COLO668 (cell line): ENCODE measurements around the gene TUBGCP5.
"Not testable (repeated sequence)": the region's sequence is repeated elsewhere in the genome, so short reads cannot be mapped to it uniquely, and the experiment has no call there.

Experiments used
- DNase-seq: peaks from one replicate; lab custom pipeline; 2025; ENCODE audit not compliant: unreplicated experiment; lab: John Stamatoyannopoulos, UW

TUBGCP5 gene

DNA sequence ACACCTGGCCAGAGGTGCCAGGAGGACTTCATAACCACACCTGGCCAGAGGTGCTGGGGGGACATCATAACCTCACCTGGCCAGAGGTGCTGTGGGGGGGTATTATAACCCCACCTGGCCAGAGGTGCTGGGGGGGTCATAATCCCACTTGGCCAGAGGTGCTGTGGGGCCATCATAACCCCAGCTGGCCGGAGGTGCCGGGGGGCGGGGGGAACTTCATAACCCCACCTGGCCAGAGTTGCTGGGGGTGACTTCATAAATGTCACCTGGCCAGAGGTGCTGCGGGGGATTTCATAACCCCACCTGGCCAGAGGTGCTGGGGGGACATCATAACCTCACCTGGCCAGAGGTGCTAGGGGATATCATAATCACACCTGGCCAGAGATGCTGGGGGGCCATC is 4.2 kb upstream of the TUBGCP5 start:
- DNase-seq: not testable (repeated sequence)

DNA sequence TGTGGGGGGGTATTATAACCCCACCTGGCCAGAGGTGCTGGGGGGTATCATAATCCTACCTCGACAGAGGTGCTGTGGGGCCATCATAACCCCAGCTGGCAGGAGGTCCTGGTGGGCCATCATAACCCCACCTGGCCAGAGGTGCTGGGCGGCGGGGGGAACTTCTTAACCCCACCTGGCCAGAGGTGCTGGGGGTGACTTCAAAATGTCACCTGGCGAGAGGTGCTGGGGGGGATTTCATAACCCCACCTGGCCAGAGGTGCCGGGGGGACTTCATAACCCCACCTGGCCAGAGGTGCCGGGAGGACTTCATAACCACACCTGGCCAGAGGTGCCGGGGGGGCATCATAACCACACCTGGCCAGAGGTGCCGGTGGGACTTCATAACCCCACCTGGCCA is 2.4 kb upstream of the TUBGCP5 start:
- not testable (repeated sequence) for DNase-seq

DNA sequence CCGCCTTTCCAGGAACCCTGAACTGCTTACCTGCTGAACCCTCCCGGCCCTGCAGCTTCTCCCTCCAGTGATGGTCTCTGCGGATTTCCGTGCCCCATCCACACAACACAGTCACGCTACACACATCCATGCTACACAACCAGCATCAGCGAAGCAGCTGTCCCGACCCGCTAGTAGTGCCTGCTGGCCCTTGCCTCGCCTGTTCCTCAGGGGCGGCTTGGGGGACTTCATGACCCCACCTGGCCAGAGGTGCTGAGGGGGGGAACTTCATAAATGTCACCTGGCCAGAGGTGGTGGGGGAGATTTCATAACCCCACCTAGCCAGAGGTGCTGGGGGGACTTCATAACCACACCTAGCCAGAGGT is 530 bp upstream of the TUBGCP5 start:
- no peak for DNase-seq

DNA sequence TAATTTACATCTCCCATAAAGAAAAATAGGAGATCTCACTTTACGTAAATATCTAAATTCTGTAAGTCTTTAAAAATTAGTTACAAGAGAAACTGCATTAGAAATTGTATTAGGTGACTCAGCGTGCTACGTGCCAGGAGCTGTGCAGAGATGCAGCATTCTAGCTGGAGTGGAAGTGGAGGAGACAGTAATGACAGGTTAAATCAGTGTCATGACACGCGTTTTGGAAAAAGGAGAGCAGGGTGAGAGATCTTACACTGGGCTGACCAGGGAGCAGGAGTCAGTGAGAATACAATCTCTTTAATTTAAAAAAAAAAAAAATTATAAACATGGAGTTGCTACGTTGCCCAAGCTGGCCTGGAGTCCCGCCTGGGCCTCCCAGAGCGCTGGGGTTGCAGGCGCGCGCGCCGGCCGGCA is 635 bp downstream of the TUBGCP5 start:
- no peak for DNase-seq

DNA sequence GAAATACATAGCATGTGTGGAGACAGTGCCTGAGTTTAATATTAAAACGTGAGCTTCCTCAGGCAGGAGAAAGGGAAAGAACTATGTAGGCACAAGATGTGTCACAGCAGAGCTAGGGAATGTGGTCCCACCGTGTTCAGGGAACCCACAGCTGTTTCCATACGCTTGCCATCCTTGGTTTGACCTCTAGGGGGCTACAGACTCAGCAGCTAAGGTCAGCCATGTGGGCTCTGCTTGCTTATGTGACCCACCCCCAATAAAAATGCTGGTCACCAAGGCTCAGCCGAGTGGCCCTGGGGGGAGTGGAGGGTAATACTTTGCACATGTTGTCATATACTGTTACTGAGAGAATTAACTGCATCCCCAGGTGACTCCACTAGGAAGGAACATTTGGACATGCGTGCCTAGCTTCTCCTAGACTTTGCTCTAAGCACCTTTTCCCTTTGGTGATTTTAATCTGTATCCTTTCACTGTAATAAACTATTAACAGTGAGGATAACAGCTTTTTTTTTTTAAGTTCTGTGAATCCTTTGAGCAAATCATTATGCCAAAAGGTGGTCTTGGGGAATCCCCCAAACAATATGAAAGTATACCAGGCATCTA is 3.3 kb downstream of the TUBGCP5 start:
- peak; percentile 48 for DNase-seq

DNA sequence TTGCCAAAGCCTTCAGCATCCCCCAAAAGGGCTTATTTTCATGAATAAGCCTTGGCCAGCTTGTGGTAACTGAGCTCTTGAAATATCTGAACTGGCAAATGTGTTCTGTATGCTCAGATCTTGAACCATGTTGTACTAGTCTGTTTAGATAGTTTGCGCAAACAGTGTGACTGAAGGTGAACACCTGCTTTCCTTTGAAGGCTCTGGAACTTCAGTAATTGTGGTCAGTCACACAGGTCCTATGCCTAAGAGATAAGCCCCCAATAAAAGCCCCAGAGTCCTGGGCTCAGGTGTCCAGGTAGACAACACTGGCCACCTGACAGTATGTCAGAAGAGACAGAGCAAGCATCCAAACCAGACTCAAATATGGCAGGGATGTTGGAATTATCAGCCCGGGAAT is 5.4 kb downstream of the TUBGCP5 start:
- DNase-seq: no peak

DNA sequence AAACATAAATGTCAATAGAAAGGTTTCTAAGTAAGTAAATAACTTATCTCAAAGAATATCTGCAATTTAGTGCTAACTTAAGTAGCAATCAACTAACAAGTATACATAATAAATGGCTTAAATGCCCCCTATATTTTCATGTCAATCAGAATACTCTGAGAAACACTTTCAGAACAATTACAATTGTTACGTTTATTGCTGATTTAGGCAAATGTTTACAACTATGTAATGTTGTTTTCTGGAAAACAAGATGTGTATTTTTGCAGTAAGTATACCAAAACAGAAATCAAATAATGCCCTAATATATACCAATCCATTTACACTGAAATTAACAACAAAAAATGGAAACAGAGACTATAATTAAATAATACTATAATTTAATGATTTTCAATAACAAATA is 13.2 kb downstream of the TUBGCP5 start:
- no peak for DNase-seq

DNA sequence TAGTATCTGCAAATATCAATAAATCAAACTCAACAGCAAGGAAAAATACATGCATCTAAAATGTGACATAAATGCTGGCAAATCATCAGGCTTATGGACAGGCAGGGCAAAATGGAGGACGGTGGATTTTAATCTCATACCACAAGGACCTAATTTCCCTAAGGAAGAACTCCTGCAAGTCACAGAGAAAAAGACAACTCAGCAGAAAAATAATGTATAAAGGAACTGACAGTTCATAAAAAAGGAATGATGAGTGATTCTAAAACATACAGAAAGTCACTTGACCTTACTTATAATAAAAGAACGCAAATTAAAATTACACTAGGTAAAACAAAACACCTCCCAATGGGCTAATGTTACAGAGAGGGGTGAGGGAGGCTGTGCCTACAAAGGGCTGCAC is 17.2 kb downstream of the TUBGCP5 start:
- DNase-seq: no peak

DNA sequence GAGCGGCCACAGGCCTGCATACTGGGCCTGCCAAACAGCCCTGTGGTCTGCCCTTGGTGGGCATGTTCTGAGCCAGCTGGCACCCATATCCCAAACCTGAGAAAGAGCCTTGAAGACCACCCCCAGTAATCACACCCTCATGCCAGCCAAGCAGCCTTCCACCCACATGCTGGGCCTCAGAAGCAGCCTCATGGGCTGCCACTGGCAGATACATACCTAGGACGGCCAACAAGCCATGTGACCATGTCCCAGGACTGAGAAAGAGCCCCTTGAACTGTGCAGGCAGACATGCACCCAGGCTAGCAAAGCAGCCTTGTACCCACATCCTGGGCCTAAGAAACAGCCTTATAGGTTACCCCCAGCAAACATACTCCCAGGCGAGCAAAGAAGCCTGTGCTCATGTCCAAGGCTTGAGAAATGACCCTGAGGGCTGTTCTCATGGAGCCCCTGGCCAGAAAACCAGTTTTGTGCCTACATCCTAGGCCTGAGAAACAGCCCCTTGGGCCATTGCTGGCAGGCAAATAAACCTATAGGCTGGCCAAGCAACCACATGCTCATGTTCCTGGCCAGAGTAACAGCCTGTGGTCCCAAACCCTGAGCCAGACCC is 24.9 kb downstream of the TUBGCP5 start:
- no peak for DNase-seq

DNA sequence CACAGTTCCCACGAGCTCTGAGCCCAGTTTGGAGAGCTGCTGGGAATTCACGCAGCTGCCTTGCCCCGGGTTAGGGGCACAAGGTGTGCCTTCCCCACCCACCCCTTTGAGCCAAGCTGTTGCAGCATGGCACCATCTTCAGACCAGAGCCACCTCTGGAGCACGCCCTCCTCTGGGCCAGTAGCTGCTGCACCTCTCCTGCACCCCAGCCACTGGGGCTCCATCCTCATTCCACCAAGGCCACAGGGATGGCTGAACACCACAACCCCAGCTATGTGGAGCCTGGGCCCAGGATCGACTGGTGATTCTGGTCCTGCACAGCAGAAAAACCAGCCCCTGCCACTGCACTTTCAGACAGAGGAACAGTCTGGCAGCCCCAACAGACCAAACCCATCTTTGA is 25.7 kb downstream of the TUBGCP5 start:
- no peak for DNase-seq

DNA sequence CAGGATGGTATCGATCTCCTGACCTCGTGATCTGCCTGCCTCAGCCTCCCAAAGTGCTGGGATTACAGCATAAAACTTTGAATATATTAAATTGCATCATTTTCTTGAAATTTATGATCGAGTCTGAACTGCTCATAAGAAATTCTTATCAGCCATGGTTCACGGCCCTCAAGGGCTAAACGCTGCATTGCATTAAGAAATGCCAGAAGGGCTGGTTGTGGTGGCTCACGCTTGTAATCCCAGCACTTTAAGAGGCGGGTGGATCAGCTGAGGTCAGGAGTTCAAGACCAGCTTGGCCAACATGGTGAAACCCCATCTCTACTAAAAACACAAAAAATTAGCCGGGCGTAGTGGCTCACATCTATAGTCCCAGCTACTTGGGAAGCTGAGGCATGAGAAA is 26.8 kb downstream of the TUBGCP5 start:
- DNase-seq: not testable (repeated sequence)

DNA sequence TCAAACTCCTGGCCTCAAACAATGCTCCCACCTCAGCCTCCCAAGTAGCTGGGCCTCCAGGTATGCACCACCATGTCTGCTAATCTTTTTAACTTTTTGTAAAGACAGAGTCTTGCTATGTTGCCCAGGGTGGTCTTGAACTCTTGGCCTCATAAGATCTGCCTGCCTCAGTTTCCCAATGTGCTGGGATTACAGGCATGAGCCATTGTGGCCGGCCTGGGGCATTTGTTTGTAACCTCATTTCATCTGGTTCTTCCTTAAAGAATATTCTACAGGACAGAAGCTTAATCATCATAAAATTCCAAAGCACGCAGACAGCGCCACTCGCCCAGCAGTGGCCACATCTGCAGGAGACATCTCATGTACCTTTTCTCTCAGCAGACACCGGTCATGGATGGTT is 35.6 kb downstream of the TUBGCP5 start:
- no peak for DNase-seq

DNA sequence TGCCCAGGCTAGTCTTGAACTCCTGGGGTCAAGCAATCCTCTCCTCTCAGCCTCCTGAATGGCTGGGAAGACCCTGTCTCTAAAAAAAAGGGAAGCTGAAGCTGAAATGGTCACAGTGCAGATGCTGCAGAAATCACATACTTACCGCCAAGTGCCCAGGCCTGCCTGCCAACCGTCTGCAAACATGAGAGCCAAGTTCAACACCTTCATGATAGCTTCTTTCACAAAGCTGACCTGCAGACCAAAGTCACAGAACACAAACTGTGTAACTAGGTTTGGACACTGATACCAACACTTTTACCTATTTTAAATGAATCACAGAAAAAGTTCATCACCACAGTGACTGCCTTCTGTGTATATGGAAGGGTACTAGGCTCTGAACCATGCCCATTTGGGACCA is 36.4 kb downstream of the TUBGCP5 start:
- DNase-seq: no peak

DNA sequence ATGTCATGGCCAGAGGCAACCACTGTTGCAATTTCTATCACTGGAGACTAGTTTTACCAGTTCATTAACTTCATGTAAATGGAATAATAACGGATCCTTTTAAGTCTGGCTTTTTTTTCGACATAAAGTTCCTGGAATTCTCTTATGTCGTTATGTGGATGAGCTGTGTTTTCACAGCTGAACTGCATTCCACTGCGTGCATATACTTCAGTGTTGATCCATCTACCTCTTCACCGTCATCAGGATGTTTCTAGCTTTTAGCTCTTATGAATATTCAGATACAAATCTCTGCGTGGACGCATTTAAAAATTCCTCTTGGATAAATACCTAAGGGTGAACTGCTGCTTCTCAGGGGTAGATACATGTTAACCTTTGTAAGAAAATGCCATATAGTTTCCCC is 43.6 kb downstream of the TUBGCP5 start:
- DNase-seq: no peak

DNA sequence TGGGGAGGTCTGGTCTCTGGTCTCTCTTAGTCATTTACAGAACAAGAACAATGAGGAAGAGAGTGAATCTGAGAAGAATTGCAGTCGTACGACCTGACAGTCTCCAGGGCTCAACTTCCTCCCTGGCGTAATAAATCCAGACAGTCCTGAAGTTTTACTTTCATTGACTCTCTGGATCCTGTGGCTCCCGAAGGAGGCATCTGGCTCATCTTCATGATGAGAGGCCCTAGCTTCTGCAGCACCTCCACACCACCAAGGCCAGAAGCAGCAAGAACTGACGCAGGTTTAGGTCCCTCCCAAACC is 47.4 kb downstream of the TUBGCP5 start:
- no peak for DNase-seq

DNA sequence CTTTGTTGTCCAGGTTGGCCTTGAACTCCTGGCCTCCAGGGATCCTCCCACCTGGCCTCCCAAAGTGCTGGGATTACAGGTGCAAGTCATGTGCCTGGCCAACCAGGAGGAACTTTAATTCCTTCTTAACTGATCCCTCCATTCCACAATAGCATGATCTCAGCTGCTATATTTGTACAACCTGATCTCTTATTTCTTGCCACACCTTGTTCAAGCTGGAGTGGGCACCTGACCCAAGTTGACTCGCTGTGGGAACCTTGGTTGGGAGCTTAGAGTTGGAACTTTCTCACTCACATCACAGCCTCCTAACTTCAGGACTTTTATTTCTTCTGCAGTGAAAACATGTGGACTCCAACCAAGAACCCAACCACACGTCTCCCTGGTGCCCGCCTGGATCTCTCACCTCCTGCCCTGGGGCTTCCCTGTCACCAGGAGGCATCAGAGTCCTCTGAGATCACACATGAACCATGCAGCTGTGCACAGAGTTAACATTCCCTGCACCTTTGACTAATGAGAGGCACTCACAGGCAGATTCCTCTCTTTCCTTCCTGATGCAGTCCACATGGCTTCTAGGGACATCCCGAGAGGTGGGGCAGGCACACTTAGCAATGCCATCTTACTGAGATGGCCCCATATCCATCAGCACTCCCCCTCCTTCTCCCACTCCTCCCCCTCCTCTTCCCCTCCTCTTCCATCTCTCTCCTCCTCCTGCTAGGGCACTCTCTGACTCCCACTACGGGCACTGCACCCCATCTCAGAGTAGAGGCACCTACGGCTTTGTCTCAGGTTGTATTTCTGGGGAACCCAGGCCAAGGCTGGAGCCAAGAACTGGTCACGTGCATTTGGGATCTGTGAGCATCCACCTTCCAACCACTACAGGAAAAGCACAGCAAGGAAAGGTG is 49.5 kb downstream of the TUBGCP5 start:
- DNase-seq: peak; percentile 11

DNA sequence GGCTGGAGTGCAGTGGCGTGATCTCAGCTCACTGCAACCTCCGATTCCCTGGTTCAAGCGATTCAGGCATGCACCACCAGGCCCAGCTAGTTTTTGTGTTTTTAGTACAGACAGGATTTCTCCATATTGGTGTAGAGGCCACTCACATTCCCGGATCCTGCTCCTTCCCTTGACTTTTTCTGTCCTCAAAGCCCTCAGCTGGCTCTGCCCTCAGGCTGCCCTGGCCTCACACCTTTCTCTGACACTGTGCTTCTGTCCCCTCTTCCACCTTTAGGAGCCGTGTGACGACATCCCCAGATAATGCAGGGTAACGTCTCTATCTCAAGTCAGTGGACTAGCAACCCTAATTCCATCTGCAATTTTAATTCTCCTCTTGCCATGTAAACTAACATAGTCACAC is 50.6 kb downstream of the TUBGCP5 start:
- DNase-seq: no peak

DNA sequence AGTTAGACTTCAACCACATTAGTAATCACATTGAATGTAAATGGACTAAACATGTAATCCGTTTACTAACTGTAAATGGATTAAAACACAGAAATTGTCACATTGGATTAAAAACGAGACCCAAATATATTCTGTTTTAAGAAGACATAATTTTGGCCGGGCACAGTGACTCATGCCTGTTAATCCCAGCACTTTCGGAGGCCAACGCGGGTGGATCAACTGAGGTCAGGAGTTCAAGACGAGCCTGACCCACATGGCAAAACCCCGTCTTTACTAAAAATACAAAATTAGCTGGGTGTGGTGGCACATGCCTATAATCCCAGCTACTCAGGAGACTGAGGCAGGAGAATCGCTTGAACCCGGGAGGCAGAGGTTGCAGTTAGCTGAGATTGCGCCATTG is 57.4 kb downstream of the TUBGCP5 start:
- DNase-seq: not testable (repeated sequence)

DNA sequence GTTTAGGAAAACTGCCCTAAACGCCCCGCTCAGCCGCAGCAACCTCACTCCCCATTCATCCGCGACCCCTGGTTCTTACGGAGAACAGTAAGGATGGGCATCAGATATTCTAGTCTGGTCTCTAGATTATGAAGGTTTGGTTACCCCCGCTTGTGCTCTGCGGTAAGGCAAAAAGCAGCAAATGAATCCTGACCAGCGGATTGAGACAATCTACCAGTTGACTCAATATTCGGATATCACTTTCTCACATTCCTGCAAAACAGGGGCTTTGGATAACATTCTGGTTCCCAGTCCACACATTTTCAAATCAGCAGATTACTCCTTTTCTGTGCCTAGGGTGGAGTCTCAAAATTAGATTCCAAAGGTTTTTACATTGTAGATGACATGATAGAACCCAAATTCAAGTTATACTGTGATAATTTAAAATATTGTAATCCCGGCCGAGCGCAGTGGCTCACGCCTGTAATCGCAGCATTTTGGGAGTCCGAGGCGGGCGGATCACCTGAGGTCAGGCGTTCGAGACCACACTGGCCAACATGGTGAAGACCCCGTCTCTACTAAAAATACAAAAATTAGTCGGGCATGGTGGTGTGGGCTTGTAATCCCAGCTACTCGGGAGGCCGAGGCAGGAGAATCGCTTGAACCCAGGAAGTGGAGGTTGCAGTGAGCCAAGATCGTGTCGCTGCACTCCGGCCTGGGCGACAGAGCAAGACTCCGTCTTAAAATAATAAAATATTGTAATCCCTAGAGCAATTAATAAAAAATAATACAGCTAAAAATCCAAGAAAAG is 58.1 kb downstream of the TUBGCP5 start:
- DNase-seq: no peak

DNA sequence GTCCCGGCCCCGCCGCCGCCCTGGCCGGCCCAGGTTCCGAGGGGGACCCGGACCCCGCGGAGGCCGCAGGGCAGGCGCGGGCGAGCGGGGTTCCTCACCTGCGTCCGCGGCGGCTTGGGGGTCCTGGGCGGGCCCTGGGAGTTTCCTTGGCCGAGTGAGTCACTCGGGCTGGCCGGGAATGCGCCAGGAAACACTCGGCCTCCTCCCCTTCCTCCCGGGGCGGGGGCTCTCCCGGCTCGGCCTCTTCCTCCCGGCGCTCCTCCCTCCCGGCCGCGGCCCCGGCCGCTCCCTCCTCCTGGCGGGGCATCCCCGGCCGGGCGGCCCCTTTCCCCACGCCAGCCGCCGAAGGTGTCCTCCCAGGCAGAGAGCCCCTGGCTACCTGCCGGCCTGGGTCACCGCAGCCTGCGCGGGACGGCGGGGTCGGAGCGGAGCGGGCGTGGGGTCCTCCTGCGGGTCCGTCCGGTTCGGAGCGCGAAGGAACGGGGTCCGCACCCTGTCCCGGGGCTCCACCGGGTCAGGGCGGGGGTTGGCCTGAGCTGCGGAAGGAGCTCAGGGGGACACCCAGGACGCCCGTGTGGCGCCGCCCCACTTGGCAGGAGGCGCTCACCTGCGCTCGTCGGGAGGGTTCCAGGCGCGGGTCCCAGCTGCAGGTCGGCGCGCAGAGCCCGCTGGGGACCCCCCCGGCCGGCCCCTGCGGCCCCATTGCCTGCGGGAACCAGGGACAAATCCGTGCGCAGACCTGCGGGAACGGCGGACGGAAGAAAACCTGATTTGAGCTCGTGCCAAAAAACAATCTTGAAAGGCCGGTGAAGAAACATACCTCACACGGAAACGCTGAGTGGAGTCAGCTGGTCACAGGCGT is 58.9 kb downstream of the TUBGCP5 start, which contains the start of gene CYFIP1:
TSS of gene CYFIP1 (minus strand) at position 180 of the 862 bp plus-strand sequence. CDS start 33,083 bp downstream, outside the sequence.
- DNase-seq: peak; percentile 79
